ENCODE data around the gene GLRA3. TPM values are rescaled to one million over a fixed set of nuclear protein-coding genes. Genes with fewer than 3 reads are reported as not detected.

GLRA3 gene
- total RNA-seq, 1 experiment from 2014 or later: not detected

DNA sequence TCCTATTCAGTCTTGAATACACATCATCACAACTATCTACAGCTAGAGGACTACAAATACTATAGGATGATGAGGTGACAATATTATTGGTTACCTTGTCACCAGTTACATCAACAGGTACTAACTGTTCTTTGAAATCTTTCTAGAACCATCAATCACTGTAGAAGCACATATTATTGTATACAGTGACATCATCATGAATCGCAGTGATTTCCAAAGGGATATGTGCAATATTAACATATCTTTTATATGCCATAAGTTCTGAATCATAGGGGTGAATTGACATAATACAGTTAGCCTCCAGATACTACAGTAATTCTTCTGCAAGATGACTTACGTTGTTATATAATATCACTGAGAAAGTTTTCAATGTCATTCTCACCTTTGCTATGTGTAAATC, 201.6 kb downstream of the GLRA3 start:
- DNase-seq (ENCODE audit: low spot score): no peak
- in situ Hi-C loops (cut with HindIII; ENCODE audit: low sequenced_read_pairs): no loop called here

- DNase-seq (ENCODE audit: low spot score): no peak
- in situ Hi-C loops (cut with HindIII; ENCODE audit: low sequenced_read_pairs): no loop called here
These were observed 202.6 kb downstream of the GLRA3 start for GRCh38 chr4:174626342-174627008.

DNA sequence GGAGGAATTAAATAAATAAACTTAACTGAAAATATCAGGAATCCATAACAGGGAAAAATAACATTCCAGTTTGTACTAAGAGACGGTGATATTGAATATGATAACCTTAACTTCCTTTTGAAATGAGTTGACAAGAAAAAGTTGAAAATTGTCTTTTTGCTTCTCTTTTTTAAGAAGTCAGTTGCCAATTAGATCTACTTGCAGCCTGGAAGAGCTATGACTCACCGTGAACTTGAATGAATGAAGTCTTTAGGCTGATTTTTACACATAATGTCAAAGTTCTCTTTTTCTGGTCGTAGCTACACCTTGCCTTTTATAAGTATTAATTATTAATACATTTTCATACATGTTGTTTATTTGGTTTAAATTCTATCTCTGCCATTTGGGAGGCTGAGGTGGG, 212.4 kb downstream of the GLRA3 start:
- no peak for DNase-seq (ENCODE audit: low spot score)
- in situ Hi-C loops (cut with HindIII; ENCODE audit: low sequenced_read_pairs): no loop called here

- in situ Hi-C loops (cut with HindIII; ENCODE audit: low sequenced_read_pairs): no loop called here
- DNase-seq (ENCODE audit: low spot score): no peak
These were observed 215.1 kb downstream of the GLRA3 start for GRCh38 chr4:174613979-174614378.

GRCh38 chr4:174611792-174612191, 217.3 kb downstream of the GLRA3 start:
- no peak for DNase-seq (ENCODE audit: low spot score)
- in situ Hi-C loops (cut with HindIII; ENCODE audit: low sequenced_read_pairs): no loop called here

DNA sequence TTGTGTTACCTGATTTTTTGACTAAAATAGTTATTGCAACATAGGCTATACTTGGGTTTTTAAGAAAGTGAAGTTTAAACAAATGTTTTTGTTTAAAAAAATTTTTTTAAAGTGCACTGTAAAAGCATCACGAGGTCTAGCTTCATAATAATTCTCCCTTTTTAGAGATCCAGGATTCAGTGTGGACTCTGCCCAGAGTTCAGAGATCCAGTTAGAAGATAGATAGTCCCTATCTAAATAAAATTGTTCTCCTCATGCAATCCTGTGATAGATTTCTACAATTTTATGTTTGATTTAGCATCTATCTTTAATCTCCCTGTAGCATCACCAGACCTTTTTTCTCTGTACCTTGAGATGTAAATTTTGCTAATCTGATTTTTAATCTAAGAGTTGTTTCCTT, 221.3 kb downstream of the GLRA3 start:
- in situ Hi-C loops (cut with HindIII; ENCODE audit: low sequenced_read_pairs): no loop called here
- DNase-seq (ENCODE audit: low spot score): no peak

DNA sequence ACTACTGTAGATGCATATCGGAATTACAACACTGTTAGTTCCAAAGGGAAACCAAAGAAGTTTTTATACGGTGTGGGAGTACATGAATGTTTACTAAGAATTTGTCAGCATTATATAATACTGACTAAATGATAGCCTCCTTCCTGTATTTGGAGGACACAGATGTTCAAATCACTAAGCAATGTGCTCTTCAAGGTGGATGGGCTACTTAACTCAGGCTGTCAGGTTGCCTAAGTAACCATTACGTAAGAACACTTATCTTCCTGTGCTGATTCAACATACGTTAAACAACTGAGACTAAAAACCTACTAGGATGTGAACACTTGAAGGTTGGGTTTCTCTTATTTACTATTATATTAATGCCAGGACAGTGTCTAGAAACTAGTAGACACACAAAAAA, 224.8 kb downstream of the GLRA3 start:
- in situ Hi-C loops (cut with HindIII; ENCODE audit: low sequenced_read_pairs): no loop called here
- no peak for DNase-seq (ENCODE audit: low spot score)

GRCh38 chr4:174600391-174600790, 228.7 kb downstream of the GLRA3 start:
- no peak for DNase-seq (ENCODE audit: low spot score)
- in situ Hi-C loops (cut with HindIII; ENCODE audit: low sequenced_read_pairs): no loop called here

DNA sequence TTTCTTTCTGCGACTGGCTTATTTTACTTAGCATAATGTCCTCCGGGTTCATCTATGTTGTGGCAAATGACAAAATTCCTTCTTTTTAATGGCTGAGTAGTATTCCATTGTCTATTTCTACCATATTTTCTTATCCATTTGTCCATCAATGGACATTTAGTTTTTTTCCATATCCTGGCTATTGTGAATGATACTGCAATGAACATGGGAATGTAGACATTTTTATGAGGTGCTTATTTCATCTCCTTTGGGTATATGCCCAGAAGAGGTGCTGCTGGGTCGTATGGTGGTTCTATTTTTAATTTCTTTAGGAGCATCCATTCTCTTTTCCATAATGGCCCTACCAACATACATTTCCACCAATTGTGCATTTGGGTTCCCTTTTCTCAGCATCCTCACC, 230.2 kb downstream of the GLRA3 start:
- DNase-seq (ENCODE audit: low spot score): no peak
- in situ Hi-C loops (cut with HindIII; ENCODE audit: low sequenced_read_pairs): no loop called here

DNA sequence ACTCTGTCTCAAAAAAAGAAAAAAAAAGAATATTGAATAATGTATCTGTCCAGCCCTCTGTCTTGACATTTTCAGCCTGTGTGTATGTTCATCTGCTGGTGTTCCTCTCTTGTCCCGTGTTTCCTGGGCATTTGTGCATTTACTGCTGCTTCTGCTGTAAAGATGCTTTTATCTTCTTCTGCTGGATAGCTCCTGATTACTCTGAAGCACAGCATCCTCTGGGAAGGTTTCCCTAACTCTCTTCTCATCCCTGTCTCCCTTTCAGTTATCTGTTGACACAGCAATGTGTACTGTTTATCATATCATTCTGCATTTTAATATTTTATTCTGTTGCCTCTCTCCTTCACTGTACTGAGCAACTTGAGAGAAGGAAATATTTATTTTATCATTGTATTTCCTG, 232.5 kb downstream of the GLRA3 start:
- DNase-seq (ENCODE audit: low spot score): no peak
- in situ Hi-C loops (cut with HindIII; ENCODE audit: low sequenced_read_pairs): no loop called here

- DNase-seq (ENCODE audit: low spot score): no peak
- in situ Hi-C loops (cut with HindIII; ENCODE audit: low sequenced_read_pairs): no loop called here
These were observed 233.7 kb downstream of the GLRA3 start for GRCh38 chr4:174595141-174595929.

DNA sequence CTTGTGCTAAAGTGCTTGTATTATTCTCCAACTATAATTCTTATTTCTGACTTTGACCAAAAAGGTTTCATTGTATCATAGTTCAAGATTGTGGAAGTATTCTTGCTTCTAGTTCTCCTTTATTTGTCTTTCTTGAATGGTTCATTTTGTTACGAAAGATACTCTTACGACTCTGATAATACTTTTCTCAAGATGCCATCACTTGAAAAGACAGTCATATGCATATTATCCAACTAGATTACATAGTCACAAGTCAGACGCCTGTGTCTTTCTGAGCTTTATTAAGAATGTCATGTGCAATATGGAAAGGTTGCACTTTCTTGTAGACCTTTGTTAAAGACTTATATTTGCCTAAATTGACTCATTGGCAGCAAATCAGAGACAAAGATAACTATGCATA, 235.3 kb downstream of the GLRA3 start:
- no peak for DNase-seq (ENCODE audit: low spot score)
- in situ Hi-C loops (cut with HindIII; ENCODE audit: low sequenced_read_pairs): no loop called here

DNA sequence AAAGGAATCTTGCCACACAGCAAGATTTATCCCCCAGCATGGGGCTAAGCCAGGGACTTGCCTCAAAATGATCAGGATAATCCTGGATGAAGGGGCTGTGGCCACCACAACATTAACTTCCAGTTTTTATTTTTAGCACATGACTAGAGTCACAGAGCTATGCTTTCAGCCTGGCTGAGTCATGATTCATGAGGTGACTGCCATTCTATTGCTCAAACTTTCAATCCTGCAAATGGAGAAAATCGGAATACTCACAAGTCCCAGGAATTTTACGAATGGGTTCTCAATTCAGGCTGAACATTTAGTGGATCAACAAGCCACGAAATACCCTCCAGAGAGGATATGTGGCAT, 236.1 kb downstream of the GLRA3 start:
- in situ Hi-C loops (cut with HindIII; ENCODE audit: low sequenced_read_pairs): no loop called here

GRCh38 chr4:174592256-174592984, 236.6 kb downstream of the GLRA3 start:
- in situ Hi-C loops (cut with HindIII; ENCODE audit: low sequenced_read_pairs): no loop called here
- DNase-seq (ENCODE audit: low spot score): no peak

More for the DNA sequence above, 236.1 kb downstream of the GLRA3 start:
- no peak for DNase-seq (ENCODE audit: low spot score)

- in situ Hi-C loops (cut with HindIII; ENCODE audit: low sequenced_read_pairs): no loop called here
- no peak for DNase-seq (ENCODE audit: low spot score)
These were observed 237.6 kb downstream of the GLRA3 start for GRCh38 chr4:174591243-174592021.

- no peak for DNase-seq (ENCODE audit: low spot score)
- in situ Hi-C loops (cut with HindIII; ENCODE audit: low sequenced_read_pairs): no loop called here
These were observed 238.7 kb downstream of the GLRA3 start for GRCh38 chr4:174590336-174590735.
